SK-N-SH (cell line): ENCODE measurements around the gene PARP14.

Experiments
- CTCF ChIP-seq: fragments of 200-600 bp; sonication (generic); IDR thresholded peaks from 2 replicates; pipeline ENCODE4 v1.6.1; 2017; ENCODE audit warnings: antibody characterized with exemption, mild to moderate bottlenecking, moderate library complexity
- IRF3 ChIP-seq: fragments of 150-350 bp; IDR thresholded peaks from 2 replicates; pipeline ENCODE4 v1.6.1; 2016; ENCODE audit warnings: mild to moderate bottlenecking, low read depth, low read length
- NFIC ChIP-seq: IDR thresholded peaks from 2 replicates; pipeline ENCODE4 v1.4.0; 2012; ENCODE audit warnings: borderline replicate concordance
- RFX5 ChIP-seq: IDR thresholded peaks from 2 replicates; pipeline ENCODE4 v1.6.1; 2012; ENCODE audit warnings: mild to moderate bottlenecking, improper control_type of control experiment, low read length

GRCh38 chr3:122694966-122695365, 14.3 kb downstream of the PARP14 start:
- TF ChIP-seq CTCF = no peak
- TF ChIP-seq NFIC = no peak
- TF ChIP-seq RFX5 = no peak
- TF ChIP-seq IRF3 = no peak
